ENCODE results near the gene ALKBH5. TPM values are rescaled to one million over a fixed set of nuclear protein-coding genes. Genes with fewer than 3 reads are reported as not detected.

Gene ALKBH5
- total and polyA plus RNA-seq, 9 of the 15 experiments (the other 6 are each of a cell fraction or from before 2014, with no cell fraction given) = 11.4 to 70.0 (median 47.4) TPM

DNA sequence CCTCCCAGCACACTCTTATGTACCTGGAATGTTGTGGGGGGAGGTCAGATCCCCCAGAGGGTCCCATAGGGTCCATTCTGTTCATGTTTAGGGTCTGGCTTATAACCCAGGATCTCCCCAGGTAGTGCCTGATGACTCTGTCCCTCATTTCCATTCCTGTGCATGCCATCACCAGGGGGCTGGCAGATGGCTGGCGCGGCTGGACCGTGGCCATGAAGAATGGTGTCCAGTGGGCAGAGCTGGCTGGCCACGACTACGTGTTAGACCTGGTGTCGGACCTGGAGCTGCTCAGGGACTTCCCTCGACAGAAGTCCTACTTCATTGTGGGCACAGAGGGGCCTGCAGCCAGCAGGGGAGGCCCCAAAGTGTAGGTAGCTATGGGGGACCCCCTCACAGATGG lies 35.0 kb upstream of the ALKBH5 start:
- Histone ChIP-seq H3K27ac (ENCODE audit: extremely low read depth, low read depth, low read length) (no peak overlapping the region), H4K20me1 (replicated peaks; ENCODE audit: control insufficient read depth, insufficient read depth, low read length) (no peaks in the 10 kb centered on the region), H3K4me2 (ENCODE audit: insufficient read depth, low read length) (no peak overlapping the region), H3K4me1 (replicated peaks in 1 of 2; ENCODE audit: control insufficient read depth in 2 of 2, insufficient read depth in 2 of 2, low read length in 2 of 2) (peaks cover 0 to 20% of the 10 kb centered on the region in 2 experiments; a peak in 2 of 5 replicates), H3K27me3 (ENCODE audit: control insufficient read depth in 2 of 2, insufficient read depth in 2 of 2, low read length in 2 of 2) (no peaks in the 10 kb centered on the region), H3K9me1 (ENCODE audit: control insufficient read depth, insufficient read depth, low read length) (no peaks in the 10 kb centered on the region), H3K9me3 (replicated peaks; ENCODE audit: control insufficient read depth, insufficient read depth, low read depth, low read length) (no peaks in the 10 kb centered on the region), H3K4me3 (no peak overlapping the region), H3K79me2 (ENCODE audit: control insufficient read depth, insufficient read depth, low read length) (no peaks in the 10 kb centered on the region), H3K9ac (ENCODE audit: insufficient read depth in 1 of 2, low read depth in 2 of 2, low read length in 2 of 2) (no peak overlapping the region), H3K36me3 (ENCODE audit: control insufficient read depth, insufficient read depth, low read length) (no peaks in the 10 kb centered on the region), H2AFZ (ENCODE audit: low read depth, low read length) (no peak overlapping the region)
- TF ChIP-seq ZNF41 (CRISPR knock-in tag; conservative IDR thresholded peaks at IDR 0.05) (no peak), THRB (CRISPR knock-in tag; conservative IDR thresholded peaks at IDR 0.05) (no peak), CHCHD3 (CRISPR knock-in tag; IDR thresholded peaks at IDR 0.05) (no peak)
- in situ Hi-C loops (cut with MboI) = no loop called here
- FAIRE-seq (no peak), ATAC-seq (no peak), DNase-seq (ENCODE audit: extremely low read depth in 1 of 4, low spot score in 3 of 4) (no peak)
- WGBS (ENCODE audit: insufficient coverage, low coverage, missing lambda C conversion rate) = 58% methylated on average over 4 of the region's 7 CpGs
- ChIA-PET CTCF (ENCODE audit: low intra/inter-chr PET ratio) (no interaction called here), POLR2A (interaction anchor here (1.0 to 1.8 kb wide), 2 partner anchors 11 to 55 kb away, joined by 3 to 5 read pairs; no protein-coding TSS in a partner anchor)
- BruUV-seq (replicated peaks) = no TSS peak
- intact Hi-C loops (cut with micrococcal nuclease) = loop anchor here (10.0 kb wide), 1 partner anchor 176 kb away; no protein-coding TSS in a partner anchor

DNA sequence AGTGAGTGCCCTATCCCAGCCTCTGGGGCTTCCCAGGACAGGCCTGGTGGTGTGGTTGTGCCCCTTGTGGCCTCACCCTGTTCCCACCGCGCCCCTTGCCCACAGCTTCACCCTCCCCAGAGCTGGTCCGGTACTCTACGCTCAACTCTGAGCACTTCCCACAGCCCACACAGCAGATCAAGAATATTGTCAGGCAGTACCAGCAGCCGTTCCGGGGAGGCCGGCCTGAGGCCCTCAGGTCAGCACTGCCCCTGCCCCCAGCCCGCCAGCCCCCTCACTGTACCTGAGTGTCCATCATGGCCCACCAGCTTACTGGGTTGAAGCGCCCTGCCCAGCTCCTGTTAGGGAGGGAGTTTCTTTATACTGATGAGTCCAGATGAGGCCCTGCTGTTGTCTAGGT lies 32.3 kb upstream of the ALKBH5 start:
- CTCF ChIA-PET (ENCODE audit: low intra/inter-chr PET ratio) = no interaction called here
- whole genome bisulfite sequencing (ENCODE audit: insufficient coverage, low coverage, missing lambda C conversion rate) = 25% methylated on average over 5 of the region's 9 CpGs
- BruUV-seq (replicated peaks) = no TSS peak
- no peak overlapping the region for H3K4me3 ChIP-seq
- DNase-seq (ENCODE audit: extremely low read depth in 1 of 4, low spot score in 3 of 4) = no peak
- H2AFZ ChIP-seq (ENCODE audit: low read depth, low read length) = no peak overlapping the region
- H4K20me1 ChIP-seq (replicated peaks; ENCODE audit: control insufficient read depth, insufficient read depth, low read length) = no peaks in the 10 kb centered on the region; the same call in 1 of the 2 replicates
- POLR2A ChIA-PET = interaction anchor here (1.5 kb wide), 1 partner anchor 31 kb away, joined by 5 read pairs; no protein-coding TSS in a partner anchor
- no peaks in the 10 kb centered on the region for H3K9me1 ChIP-seq (ENCODE audit: control insufficient read depth, insufficient read depth, low read length)
- H3K9me3 ChIP-seq (replicated peaks; ENCODE audit: control insufficient read depth, insufficient read depth, low read depth, low read length) = no peaks in the 10 kb centered on the region
- no peaks in the 10 kb centered on the region for H3K27me3 ChIP-seq (ENCODE audit: control insufficient read depth in 2 of 2, insufficient read depth in 2 of 2, low read length in 2 of 2)
- H3K9ac ChIP-seq (ENCODE audit: insufficient read depth in 1 of 2, low read depth in 2 of 2, low read length in 2 of 2) = no peak overlapping the region
- H3K4me1 ChIP-seq (replicated peaks in 1 of 2; ENCODE audit: control insufficient read depth in 2 of 2, insufficient read depth in 2 of 2, low read length in 2 of 2) = peaks cover 2 to 30% of the 10 kb centered on the region in 2 experiments; a peak in 3 of 5 replicates
- no peak for TF ChIP-seq RBFOX2 (IDR thresholded peaks at IDR 0.05; ENCODE audit: low read depth, low read length)
- no peak for TF ChIP-seq CSDE1 (IDR thresholded peaks at IDR 0.05)
- TF ChIP-seq ZNF699 (CRISPR knock-in tag; IDR thresholded peaks at IDR 0.05; ENCODE audit: insufficient replicate concordance) = no peak
- no peak for TF ChIP-seq TOE1 (IDR thresholded peaks at IDR 0.05; ENCODE audit: borderline replicate concordance)
- no peak for TF ChIP-seq TOE1 (CRISPR knock-in tag; IDR thresholded peaks at IDR 0.05; ENCODE audit: borderline replicate concordance, low read depth)
- no peak for TF ChIP-seq SIN3A (IDR thresholded peaks at IDR 0.05; ENCODE audit: borderline replicate concordance in 2 of 2, control insufficient read depth in 1 of 2, low read depth in 2 of 2, low read length in 2 of 2)
- no peak for TF ChIP-seq ZNF76 (CRISPR knock-in tag; IDR thresholded peaks at IDR 0.05; ENCODE audit: borderline replicate concordance)
- TF ChIP-seq U2AF2 (optimal IDR thresholded peaks at IDR 0.05; ENCODE audit: low read depth, low read length) = no peak
- TF ChIP-seq TCF15 (CRISPR knock-in tag; IDR thresholded peaks at IDR 0.05) = no peak
- no peak for TF ChIP-seq ZNF561 (CRISPR knock-in tag; conservative IDR thresholded peaks at IDR 0.05)
- no peaks in the 10 kb centered on the region for H3K79me2 ChIP-seq (ENCODE audit: control insufficient read depth, insufficient read depth, low read length)
- no peak overlapping the region for H3K27ac ChIP-seq (ENCODE audit: extremely low read depth, low read depth, low read length)
- in situ Hi-C loops (cut with MboI) (no loop called here), intact Hi-C loops (cut with micrococcal nuclease) (no loop called here)
- H3K4me2 ChIP-seq (ENCODE audit: insufficient read depth, low read length) = no peak overlapping the region
- no peak for FAIRE-seq
- H3K36me3 ChIP-seq (ENCODE audit: control insufficient read depth, insufficient read depth, low read length) = no peaks in the 10 kb centered on the region
- no peak for ATAC-seq
